ENCODE measurements around the gene ARHGEF16. TPM values are rescaled to one million over a fixed set of nuclear protein-coding genes. Genes with fewer than 3 reads are reported as not detected.

The ARHGEF16 gene
- total RNA-seq, 1 donor from 2014 or later: 12.2 TPM

GRCh38 chr1:3463408-3463863 lies 9.0 kb downstream of the ARHGEF16 start:
- TF ChIP-seq CTCF (IDR thresholded peaks at IDR 0.05): no peak
- H3K9me3 ChIP-seq: no peaks in the 10 kb centered on the region
- no peak for ATAC-seq
- H3K4me1 ChIP-seq: no peaks in the 10 kb centered on the region
- DNase-seq: peak; percentile 45
- intact Hi-C loops (cut with DNase I): no loop called here
- no peak overlapping the region for H3K4me3 ChIP-seq
- H3K27ac ChIP-seq: no peak overlapping the region
- H3K27me3 ChIP-seq: no peaks in the 10 kb centered on the region
- H3K36me3 ChIP-seq: no peaks in the 10 kb centered on the region

- DNase-seq (peak; percentile 61), ATAC-seq (no peak)
- Histone ChIP-seq H3K4me3 (no peak overlapping the region), H3K4me1 (no peaks in the 10 kb centered on the region), H3K36me3 (no peaks in the 10 kb centered on the region), H3K27ac (no peak overlapping the region), H3K9me3 (no peaks in the 10 kb centered on the region), H3K27me3 (no peaks in the 10 kb centered on the region)
- intact Hi-C loops (cut with DNase I): no loop called here
- TF ChIP-seq CTCF (IDR thresholded peaks at IDR 0.05): no peak
Observed at GRCh38 chr1:3463891-3464648, 9.6 kb downstream of the ARHGEF16 start.

- Histone ChIP-seq H3K9me3 (no peaks in the 10 kb centered on the region), H3K4me3 (no peak overlapping the region), H3K27ac (no peak overlapping the region), H3K36me3 (no peaks in the 10 kb centered on the region), H3K27me3 (no peaks in the 10 kb centered on the region), H3K4me1 (no peaks in the 10 kb centered on the region)
- no peak for ATAC-seq
- TF ChIP-seq CTCF (IDR thresholded peaks at IDR 0.05): no peak
- peak; percentile 60 for DNase-seq
- intact Hi-C loops (cut with DNase I): no loop called here
Observed at GRCh38 chr1:3464649-3465025, 10.2 kb downstream of the ARHGEF16 start.

GRCh38 chr1:3465091-3465934 lies 10.8 kb downstream of the ARHGEF16 start:
- Histone ChIP-seq H3K36me3 (no peaks in the 10 kb centered on the region), H3K4me1 (no peaks in the 10 kb centered on the region), H3K4me3 (no peak overlapping the region), H3K27me3 (no peaks in the 10 kb centered on the region), H3K9me3 (no peaks in the 10 kb centered on the region), H3K27ac (no peak overlapping the region)
- intact Hi-C loops (cut with DNase I): no loop called here
- TF ChIP-seq CTCF (IDR thresholded peaks at IDR 0.05): no peak
- ATAC-seq (no peak), DNase-seq (peak; percentile 61)

- ATAC-seq (no peak), DNase-seq (peak; percentile 59)
- Histone ChIP-seq H3K4me3 (no peak overlapping the region), H3K4me1 (no peaks in the 10 kb centered on the region), H3K27ac (no peak overlapping the region), H3K36me3 (no peaks in the 10 kb centered on the region), H3K9me3 (no peaks in the 10 kb centered on the region), H3K27me3 (no peaks in the 10 kb centered on the region)
- intact Hi-C loops (cut with DNase I): no loop called here
- TF ChIP-seq CTCF (IDR thresholded peaks at IDR 0.05): no peak
Observed at GRCh38 chr1:3465935-3466321, 11.5 kb downstream of the ARHGEF16 start.

Measured in upper lobe of right lung (tissue), 1 donor.